Measurements from ENCODE around the gene CCDC142.

DNA sequence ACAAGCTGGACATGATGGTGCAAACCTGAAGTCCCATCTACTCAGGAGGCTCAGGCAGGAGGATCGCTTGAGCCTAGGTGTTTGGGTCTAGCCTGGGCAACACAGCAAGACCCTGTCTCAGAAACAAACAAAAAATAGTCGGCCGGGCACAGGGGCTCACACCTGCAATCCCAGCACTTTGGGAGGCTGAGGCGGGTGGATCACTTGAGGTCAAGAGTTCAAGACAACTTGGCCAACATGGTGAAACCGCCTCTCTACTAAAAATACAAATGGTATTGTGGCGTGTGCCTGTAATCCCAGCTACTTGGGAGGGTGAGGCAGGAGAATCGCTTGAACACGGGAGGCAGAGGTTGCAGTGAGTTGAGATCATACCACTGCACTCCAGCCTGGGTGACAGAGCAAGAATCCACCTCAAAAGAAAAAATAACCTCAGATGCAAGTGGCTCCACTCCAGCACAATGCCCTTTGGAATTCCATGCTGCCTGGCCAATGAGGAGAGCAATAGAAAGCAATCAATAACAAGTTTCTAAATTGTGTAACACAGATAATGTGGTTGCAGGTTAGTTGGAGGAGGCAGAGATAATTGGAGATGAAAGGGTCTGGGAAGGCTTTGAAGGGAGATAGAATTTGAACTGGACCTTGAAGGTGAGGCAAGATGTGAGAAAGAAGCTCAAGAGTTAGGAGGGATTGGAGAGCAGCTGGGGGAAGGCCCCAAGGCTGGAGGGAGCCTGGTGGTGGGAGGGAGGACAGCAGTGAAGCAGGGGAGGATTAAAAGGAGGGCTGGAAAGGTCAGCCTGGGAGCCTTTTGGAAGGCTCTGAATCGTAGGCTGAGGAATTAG, 6.1 kb upstream of the CCDC142 start:
- TF ChIP-seq, protein P1, sequence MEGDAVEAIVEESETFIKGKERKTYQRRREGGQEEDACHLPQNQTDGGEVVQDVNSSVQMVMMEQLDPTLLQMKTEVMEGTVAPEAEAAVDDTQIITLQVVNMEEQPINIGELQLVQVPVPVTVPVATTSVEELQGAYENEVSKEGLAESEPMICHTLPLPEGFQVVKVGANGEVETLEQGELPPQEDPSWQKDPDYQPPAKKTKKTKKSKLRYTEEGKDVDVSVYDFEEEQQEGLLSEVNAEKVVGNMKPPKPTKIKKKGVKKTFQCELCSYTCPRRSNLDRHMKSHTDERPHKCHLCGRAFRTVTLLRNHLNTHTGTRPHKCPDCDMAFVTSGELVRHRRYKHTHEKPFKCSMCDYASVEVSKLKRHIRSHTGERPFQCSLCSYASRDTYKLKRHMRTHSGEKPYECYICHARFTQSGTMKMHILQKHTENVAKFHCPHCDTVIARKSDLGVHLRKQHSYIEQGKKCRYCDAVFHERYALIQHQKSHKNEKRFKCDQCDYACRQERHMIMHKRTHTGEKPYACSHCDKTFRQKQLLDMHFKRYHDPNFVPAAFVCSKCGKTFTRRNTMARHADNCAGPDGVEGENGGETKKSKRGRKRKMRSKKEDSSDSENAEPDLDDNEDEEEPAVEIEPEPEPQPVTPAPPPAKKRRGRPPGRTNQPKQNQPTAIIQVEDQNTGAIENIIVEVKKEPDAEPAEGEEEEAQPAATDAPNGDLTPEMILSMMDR (IDR thresholded peaks at IDR 0.05): no peak
- no peak for TF ChIP-seq POLR2A (IDR thresholded peaks at IDR 0.05)

All from body of pancreas (tissue), 4 donors.